ENCODE data around the gene WFIKKN2.
A peak's percentile ranks its signal among the peaks of the same experiment; 100 is the strongest.

Gene WFIKKN2

GRCh38 chr17:50866261-50866949 lies 31.0 kb downstream of the WFIKKN2 start, which contains the start of gene TOB1 (continued):
- TF ChIP-seq ZNF184 (tag by site-specific recombination; IDR thresholded peaks at IDR 0.05) (peak; percentile 46; the same call in 1 of the 2 replicates), ZNF624 (tag by site-specific recombination; IDR thresholded peaks at IDR 0.05) (no peak), ZNF169 (tag by site-specific recombination; IDR thresholded peaks at IDR 0.05) (no peak), ZNF239 (tag by site-specific recombination; IDR thresholded peaks at IDR 0.05) (0 out of 2 replicates have a peak, but pooled peaks have one; percentile 57), INSM2 (tag by site-specific recombination; IDR thresholded peaks at IDR 0.05) (peak; percentile 36), ZNF610 (tag by site-specific recombination; IDR thresholded peaks at IDR 0.05; ENCODE audit: borderline replicate concordance) (peak; percentile 91), KLF8 (tag by site-specific recombination; IDR thresholded peaks at IDR 0.05) (peak; percentile 98), ZNF362 (tag by site-specific recombination; IDR thresholded peaks at IDR 0.05) (no peak), ZNF248 (tag by site-specific recombination; IDR thresholded peaks at IDR 0.05) (no peak), ZNF394 (tag by site-specific recombination; IDR thresholded peaks at IDR 0.05; ENCODE audit: borderline replicate concordance) (0 out of 2 replicates have a peak, but pooled peaks have one; percentile 37), BCL11B (tag by site-specific recombination; IDR thresholded peaks at IDR 0.05; ENCODE audit: low read depth) (peak; percentile 96), ZNF423 (tag by site-specific recombination; IDR thresholded peaks at IDR 0.05) (no peak), KLF7 (tag by site-specific recombination; IDR thresholded peaks at IDR 0.05; ENCODE audit: borderline replicate concordance) (peak; percentile 78; the same call in 1 of the 2 replicates), ZNF174 (tag by site-specific recombination; IDR thresholded peaks at IDR 0.05) (no peak), ZNF133 (tag by site-specific recombination; IDR thresholded peaks at IDR 0.05) (no peak), GLIS2 (tag by site-specific recombination; IDR thresholded peaks at IDR 0.05) (peak; percentile 99), SP2 (tag by site-specific recombination; IDR thresholded peaks at IDR 0.05) (peak; percentile 86), HOXC10 (CRISPR knock-in tag; IDR thresholded peaks at IDR 0.05) (0 out of 2 replicates have a peak, but pooled peaks have one; percentile 41), ZNF175 (tag by site-specific recombination; IDR thresholded peaks at IDR 0.05) (no peak), ZNF341 (tag by site-specific recombination; IDR thresholded peaks at IDR 0.05; ENCODE audit: low read depth) (peak; percentile 81), BCL6B (tag by site-specific recombination; IDR thresholded peaks at IDR 0.05) (no peak), ZNF768 (tag by site-specific recombination; IDR thresholded peaks at IDR 0.05) (no peak), KLF1 (tag by site-specific recombination; IDR thresholded peaks at IDR 0.05) (peak; percentile 95), SALL2 (tag by site-specific recombination; IDR thresholded peaks at IDR 0.05; ENCODE audit: borderline replicate concordance) (no peak), HOXA7 (CRISPR knock-in tag; IDR thresholded peaks at IDR 0.05; ENCODE audit: borderline replicate concordance) (no peak), ZNF777 (tag by site-specific recombination; IDR thresholded peaks at IDR 0.05; ENCODE audit: borderline replicate concordance) (0 out of 2 replicates have a peak, but pooled peaks have one; percentile 13), ZEB2 (tag by site-specific recombination; IDR thresholded peaks at IDR 0.05) (peak; percentile 97)
- TF ChIP-seq, protein P1, sequence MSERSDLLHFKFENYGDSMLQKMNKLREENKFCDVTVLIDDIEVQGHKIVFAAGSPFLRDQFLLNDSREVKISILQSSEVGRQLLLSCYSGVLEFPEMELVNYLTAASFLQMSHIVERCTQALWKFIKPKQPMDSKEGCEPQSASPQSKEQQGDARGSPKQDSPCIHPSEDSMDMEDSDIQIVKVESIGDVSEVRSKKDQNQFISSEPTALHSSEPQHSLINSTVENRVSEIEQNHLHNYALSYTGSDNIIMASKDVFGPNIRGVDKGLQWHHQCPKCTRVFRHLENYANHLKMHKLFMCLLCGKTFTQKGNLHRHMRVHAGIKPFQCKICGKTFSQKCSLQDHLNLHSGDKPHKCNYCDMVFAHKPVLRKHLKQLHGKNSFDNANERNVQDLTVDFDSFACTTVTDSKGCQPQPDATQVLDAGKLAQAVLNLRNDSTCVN (tag by site-specific recombination; optimal IDR thresholded peaks at IDR 0.05) = peak; percentile 99
- TF ChIP-seq, protein P2, sequence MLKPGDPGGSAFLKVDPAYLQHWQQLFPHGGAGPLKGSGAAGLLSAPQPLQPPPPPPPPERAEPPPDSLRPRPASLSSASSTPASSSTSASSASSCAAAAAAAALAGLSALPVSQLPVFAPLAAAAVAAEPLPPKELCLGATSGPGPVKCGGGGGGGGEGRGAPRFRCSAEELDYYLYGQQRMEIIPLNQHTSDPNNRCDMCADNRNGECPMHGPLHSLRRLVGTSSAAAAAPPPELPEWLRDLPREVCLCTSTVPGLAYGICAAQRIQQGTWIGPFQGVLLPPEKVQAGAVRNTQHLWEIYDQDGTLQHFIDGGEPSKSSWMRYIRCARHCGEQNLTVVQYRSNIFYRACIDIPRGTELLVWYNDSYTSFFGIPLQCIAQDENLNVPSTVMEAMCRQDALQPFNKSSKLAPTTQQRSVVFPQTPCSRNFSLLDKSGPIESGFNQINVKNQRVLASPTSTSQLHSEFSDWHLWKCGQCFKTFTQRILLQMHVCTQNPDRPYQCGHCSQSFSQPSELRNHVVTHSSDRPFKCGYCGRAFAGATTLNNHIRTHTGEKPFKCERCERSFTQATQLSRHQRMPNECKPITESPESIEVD (tag by site-specific recombination; IDR thresholded peaks at IDR 0.05) = no peak
- TF ChIP-seq, protein P3, sequence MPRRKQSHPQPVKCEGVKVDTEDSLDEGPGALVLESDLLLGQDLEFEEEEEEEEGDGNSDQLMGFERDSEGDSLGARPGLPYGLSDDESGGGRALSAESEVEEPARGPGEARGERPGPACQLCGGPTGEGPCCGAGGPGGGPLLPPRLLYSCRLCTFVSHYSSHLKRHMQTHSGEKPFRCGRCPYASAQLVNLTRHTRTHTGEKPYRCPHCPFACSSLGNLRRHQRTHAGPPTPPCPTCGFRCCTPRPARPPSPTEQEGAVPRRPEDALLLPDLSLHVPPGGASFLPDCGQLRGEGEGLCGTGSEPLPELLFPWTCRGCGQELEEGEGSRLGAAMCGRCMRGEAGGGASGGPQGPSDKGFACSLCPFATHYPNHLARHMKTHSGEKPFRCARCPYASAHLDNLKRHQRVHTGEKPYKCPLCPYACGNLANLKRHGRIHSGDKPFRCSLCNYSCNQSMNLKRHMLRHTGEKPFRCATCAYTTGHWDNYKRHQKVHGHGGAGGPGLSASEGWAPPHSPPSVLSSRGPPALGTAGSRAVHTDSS (tag by site-specific recombination; IDR thresholded peaks at IDR 0.05) = no peak
- TF ChIP-seq, protein P4, sequence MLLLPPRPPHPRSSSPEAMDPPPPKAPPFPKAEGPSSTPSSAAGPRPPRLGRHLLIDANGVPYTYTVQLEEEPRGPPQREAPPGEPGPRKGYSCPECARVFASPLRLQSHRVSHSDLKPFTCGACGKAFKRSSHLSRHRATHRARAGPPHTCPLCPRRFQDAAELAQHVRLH (tag by site-specific recombination; IDR thresholded peaks at IDR 0.05) = peak; percentile 62

Data from HEK293 (cell line).